ENCODE data around the gene MAP3K20.
"Not testable (repeated sequence)": the region's sequence is repeated elsewhere in the genome, so short reads cannot be mapped to it uniquely, and the experiment has no call there.

MAP3K20 gene

GRCh38 chr2:173196638-173197037 lies 121.0 kb downstream of the MAP3K20 start:
- no peak for DNase-seq

GRCh38 chr2:173198327-173198726 lies 122.7 kb downstream of the MAP3K20 start:
- no peak for DNase-seq

GRCh38 chr2:173199294-173199693 lies 123.6 kb downstream of the MAP3K20 start:
- DNase-seq, result no peak

GRCh38 chr2:173202570-173202969 lies 126.9 kb downstream of the MAP3K20 start:
- DNase-seq, result no peak

GRCh38 chr2:173204316-173204715 lies 128.7 kb downstream of the MAP3K20 start:
- no peak for DNase-seq

GRCh38 chr2:173205375-173205774 lies 129.7 kb downstream of the MAP3K20 start:
- peak in 13 of 56 donors; percentile 1 to 44 (median 12) for DNase-seq

GRCh38 chr2:173207124-173207523 lies 131.5 kb downstream of the MAP3K20 start:
- DNase-seq, result not testable (repeated sequence)

- DNase-seq, result peak in 36 of 56 donors; percentile 2 to 73 (median 24)
These were observed 134.9 kb downstream of the MAP3K20 start for GRCh38 chr2:173210270-173211196.

- no peak for DNase-seq
These were observed 137.5 kb downstream of the MAP3K20 start for GRCh38 chr2:173213181-173213580.

GRCh38 chr2:173214213-173214612 lies 138.6 kb downstream of the MAP3K20 start:
- DNase-seq, result no peak

GRCh38 chr2:173215316-173215715 lies 139.7 kb downstream of the MAP3K20 start:
- no peak for DNase-seq

GRCh38 chr2:173216051-173216450 lies 140.4 kb downstream of the MAP3K20 start:
- DNase-seq, result no peak

- no peak for DNase-seq
These were observed 141.0 kb downstream of the MAP3K20 start for GRCh38 chr2:173216668-173217067.

GRCh38 chr2:173217116-173217840 lies 141.6 kb downstream of the MAP3K20 start:
- DNase-seq, result peak in 2 of 56 donors; percentile 4 to 12

- DNase-seq, result no peak
These were observed 142.8 kb downstream of the MAP3K20 start for GRCh38 chr2:173218326-173219056.

GRCh38 chr2:173221132-173221695 lies 145.6 kb downstream of the MAP3K20 start:
- DNase-seq, result no peak

- DNase-seq, result no peak
These were observed 146.4 kb downstream of the MAP3K20 start for GRCh38 chr2:173221937-173222594.

GRCh38 chr2:173223871-173224270 lies 148.2 kb downstream of the MAP3K20 start:
- DNase-seq, result no peak

GRCh38 chr2:173226899-173227698 lies 151.5 kb downstream of the MAP3K20 start:
- DNase-seq, result peak in 1 of 56 donors; percentile 6

GRCh38 chr2:173229086-173229485 lies 153.4 kb downstream of the MAP3K20 start:
- DNase-seq, result no peak

All from nucleus accumbens (tissue), 56 donors.